Brain microvascular endothelial cell (primary cell): ENCODE data around the gene ZFPM1.
"Not testable (repeated sequence)": the region's sequence is repeated elsewhere in the genome, so short reads cannot be mapped to it uniquely, and the experiment has no call there.

ENCODE experiments used
- DNase-seq: peaks from one replicate; pipeline ENCODE4 v3.0.0-alpha.2; 2020
- H3K27ac ChIP-seq: fragments of 250-450 bp; sonication (Bioruptor Pico); 2 replicates; pipeline ENCODE4 v1.5.1; 2020; ENCODE audit warnings: mild to moderate bottlenecking, moderate library complexity
- H3K27me3 ChIP-seq: fragments of 250-450 bp; sonication (Bioruptor Pico); replicated peaks from 2 replicates; pipeline ENCODE4 v1.5.1; 2020; ENCODE audit warnings: mild to moderate bottlenecking
- H3K36me3 ChIP-seq: fragments of 250-450 bp; sonication (Bioruptor Pico); replicated peaks from 2 replicates; pipeline ENCODE4 v1.5.1; 2020; ENCODE audit warnings: mild to moderate bottlenecking
- H3K4me3 ChIP-seq: 2 replicates; pipeline ENCODE4 v1.5.1; 2011; ENCODE audit warnings: low read depth, mild to moderate bottlenecking, control low read depth, low read length, moderate library complexity
- in situ Hi-C: cut with HindIII; loops from 2 replicates; pipeline ENCODE4 v1.10.0; 2017; ENCODE audit warnings: low sequenced_read_pairs, low pct_ligation_motif_present
- TF ChIP-seq, protein P1 (sequence below): IDR thresholded peaks from 2 replicates; pipeline ENCODE4 v1.5.1; 2011; ENCODE audit warnings: low read depth, mild to moderate bottlenecking, moderate library complexity, low read length, control low read depth, inconsistent platforms; ENCODE audit errors: missing control alignments

Gene ZFPM1

DNA sequence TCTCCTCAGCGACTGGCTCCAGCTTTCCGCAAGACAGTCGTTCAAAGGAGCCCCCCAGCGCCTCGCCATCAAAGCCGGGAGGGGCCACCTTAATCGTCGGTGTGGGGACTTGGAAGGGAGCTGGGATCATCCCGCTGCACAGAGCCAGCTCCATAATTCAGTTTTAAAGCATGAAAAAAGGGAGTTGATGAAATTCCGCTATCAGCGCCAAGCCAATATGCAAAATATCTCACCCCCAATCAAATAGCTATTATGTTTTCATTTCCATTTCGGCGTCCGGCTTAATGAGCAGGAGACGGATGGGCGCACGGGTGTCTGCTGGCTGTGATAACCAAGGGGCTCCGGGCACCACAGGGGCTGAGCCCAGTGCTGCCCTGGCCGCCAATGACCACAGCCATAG is 27.7 kb downstream of the ZFPM1 start:
- DNase-seq, result no peak
- no peaks in the 10 kb centered on the region for H3K27me3 ChIP-seq
- TF ChIP-seq, protein P1, sequence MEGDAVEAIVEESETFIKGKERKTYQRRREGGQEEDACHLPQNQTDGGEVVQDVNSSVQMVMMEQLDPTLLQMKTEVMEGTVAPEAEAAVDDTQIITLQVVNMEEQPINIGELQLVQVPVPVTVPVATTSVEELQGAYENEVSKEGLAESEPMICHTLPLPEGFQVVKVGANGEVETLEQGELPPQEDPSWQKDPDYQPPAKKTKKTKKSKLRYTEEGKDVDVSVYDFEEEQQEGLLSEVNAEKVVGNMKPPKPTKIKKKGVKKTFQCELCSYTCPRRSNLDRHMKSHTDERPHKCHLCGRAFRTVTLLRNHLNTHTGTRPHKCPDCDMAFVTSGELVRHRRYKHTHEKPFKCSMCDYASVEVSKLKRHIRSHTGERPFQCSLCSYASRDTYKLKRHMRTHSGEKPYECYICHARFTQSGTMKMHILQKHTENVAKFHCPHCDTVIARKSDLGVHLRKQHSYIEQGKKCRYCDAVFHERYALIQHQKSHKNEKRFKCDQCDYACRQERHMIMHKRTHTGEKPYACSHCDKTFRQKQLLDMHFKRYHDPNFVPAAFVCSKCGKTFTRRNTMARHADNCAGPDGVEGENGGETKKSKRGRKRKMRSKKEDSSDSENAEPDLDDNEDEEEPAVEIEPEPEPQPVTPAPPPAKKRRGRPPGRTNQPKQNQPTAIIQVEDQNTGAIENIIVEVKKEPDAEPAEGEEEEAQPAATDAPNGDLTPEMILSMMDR, result no peak
- in situ Hi-C loops, result no loop called here
- H3K4me3 ChIP-seq, result no peak overlapping the region
- H3K27ac ChIP-seq, result no peak overlapping the region
- H3K36me3 ChIP-seq, result no peaks in the 10 kb centered on the region

DNA sequence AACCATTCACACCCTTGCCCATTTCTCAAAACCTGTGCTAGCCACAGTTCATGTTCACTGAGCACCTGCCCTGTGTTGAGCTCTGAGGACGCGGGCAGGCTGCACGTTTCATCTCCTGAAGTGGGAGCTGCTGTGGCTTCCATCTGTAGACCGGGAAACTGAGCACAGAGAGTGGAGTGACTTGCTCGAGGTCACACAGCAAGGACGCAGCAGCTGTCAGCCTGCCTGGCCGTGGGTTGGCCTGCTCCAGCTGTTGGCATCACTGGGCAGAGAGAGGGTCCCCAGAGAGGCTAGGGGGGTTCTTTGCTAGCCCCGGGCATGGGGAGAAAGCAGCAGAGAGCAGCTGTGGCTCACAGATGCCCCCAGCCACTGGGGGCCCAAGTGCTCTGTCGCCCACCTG is 28.8 kb downstream of the ZFPM1 start:
- no peak overlapping the region for H3K4me3 ChIP-seq
- no peak overlapping the region for H3K27ac ChIP-seq
- H3K36me3 ChIP-seq, result no peaks in the 10 kb centered on the region
- in situ Hi-C loops, result no loop called here
- no peaks in the 10 kb centered on the region for H3K27me3 ChIP-seq
- no peak for DNase-seq
- TF ChIP-seq, protein P1, result no peak

DNA sequence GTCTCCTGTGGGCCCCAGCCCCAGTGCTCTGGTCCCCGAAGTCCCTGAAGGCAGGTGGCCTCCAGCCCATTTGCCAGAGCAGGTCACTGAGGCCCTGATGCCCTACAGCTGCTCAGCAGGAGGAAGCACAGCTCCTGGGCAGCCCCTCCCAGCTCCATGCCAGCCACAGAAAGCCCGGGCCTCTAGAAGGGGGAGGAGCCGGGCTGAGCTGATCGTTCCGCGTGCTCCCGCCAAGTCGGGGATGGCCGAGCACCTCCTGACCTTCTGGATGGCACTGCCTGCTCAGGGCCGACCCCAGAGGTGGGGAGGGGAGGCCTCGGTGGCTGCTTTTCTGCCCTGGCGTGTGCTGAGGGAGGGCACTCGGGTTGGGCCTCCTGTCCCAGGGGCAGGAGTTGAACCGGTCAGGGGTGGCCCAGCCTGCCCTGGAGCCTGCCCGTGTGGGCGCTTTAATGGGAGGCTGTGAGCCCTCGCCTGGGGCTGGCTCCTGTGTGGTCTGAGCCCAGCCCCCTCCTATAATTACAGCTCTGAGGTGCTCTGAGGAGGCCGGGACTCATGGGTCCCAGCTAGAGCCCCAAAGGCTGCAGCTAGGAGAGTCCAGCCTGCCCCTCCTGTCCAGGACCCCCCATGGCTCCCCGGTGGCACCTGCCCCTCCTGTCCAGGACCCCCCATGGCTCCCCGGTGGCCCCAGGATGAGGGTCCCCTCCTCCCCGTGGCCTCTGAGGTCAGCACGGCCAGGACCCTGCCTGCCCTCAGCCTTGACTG is 29.7 kb downstream of the ZFPM1 start:
- TF ChIP-seq, protein P1, result no peak
- Histone ChIP-seq H3K4me3 (no peak overlapping the region), H3K27ac (no peak overlapping the region), H3K27me3 (no peaks in the 10 kb centered on the region), H3K36me3 (no peaks in the 10 kb centered on the region)
- in situ Hi-C loops, result no loop called here
- DNase-seq, result no peak

DNA sequence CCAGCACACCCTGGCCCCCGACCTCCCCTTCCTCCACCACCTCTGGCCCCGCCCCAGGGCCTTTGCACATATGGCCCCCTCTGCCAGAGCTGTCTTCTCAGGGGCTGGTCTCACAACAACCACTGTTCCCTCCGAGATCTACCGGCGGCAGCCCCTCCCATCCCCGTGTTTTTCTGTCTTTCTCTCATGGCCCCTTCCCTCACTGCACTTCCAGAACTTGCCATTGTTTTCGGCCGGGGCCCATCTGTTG is 30.2 kb downstream of the ZFPM1 start:
- no peak for DNase-seq
- Histone ChIP-seq H3K27ac (no peak overlapping the region), H3K36me3 (no peaks in the 10 kb centered on the region), H3K4me3 (no peak overlapping the region), H3K27me3 (no peaks in the 10 kb centered on the region)
- in situ Hi-C loops, result no loop called here
- TF ChIP-seq, protein P1, result no peak

DNA sequence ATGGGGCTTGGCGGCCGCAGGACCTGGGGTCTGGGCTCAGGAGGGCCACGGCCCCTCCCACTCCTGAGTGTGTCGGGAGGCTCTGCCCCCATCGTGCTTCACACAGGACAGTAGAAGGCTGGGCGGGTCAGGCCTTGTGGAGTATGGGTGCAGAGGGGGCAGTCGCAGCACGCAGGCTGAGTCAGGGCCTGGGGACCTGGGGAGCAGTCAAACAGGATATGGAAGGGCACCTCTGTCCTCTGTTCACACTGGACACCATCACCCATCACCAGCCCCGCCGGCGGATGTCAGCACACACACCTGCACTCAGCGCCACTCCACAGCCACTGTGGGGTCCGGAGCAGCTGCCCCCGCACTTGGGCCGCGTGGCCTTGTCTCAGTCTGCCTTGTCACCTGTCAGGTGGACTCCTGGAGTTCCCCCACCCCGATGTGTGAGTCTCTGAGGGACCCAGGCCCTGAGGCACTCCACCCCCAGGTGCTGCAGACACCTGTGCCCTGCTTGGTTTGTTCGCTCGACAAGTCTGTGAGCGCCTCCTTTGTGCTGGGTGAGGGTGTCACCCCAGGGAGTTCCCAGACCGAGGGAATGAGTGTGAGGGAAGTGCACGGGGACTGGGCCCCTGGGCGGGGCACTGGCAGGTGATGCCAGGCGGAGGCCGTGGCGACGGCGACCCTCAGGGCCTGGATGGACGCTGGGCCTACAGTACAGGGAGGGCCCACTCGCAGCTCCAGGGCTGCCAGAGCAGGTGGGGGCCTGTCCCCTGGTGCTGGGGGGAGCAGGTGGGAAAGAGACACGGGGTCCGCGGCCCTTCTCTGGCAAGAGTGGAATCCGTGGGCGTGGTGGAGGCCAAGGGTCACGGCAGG is 31.7 kb downstream of the ZFPM1 start:
- no peak for DNase-seq
- Histone ChIP-seq H3K27me3 (no peaks in the 10 kb centered on the region), H3K4me3 (no peak overlapping the region), H3K36me3 (no peaks in the 10 kb centered on the region), H3K27ac (no peak overlapping the region)
- in situ Hi-C loops, result no loop called here
- TF ChIP-seq, protein P1, result no peak

DNA sequence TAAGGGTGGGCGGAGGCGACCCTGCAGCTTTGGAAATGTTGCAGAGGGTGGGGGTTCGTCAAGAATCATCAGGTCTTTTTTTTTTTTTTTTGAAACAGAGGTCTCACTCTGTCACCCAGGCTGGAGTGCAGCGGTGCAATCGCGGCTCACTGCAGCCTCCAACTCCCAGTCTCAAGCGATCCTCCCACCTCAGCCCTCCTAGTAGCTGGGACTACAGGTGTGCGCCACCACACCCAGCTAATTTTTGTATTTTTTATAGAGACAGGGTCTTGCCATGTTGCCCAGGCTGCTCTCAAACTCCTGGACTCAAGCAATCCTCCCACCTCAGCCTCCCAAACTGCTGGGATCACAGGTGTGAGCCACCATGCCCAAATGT is 32.3 kb downstream of the ZFPM1 start:
- in situ Hi-C loops, H3K27ac ChIP-seq: not testable (repeated sequence)

More for the DNA sequence above, 32.3 kb downstream of the ZFPM1 start:
- not testable (repeated sequence) for H3K36me3 ChIP-seq, H3K4me3 ChIP-seq, H3K27me3 ChIP-seq, DNase-seq
